H1 (cell line): ENCODE data around the gene DNAAF5. TPM values are rescaled to one million over a fixed set of nuclear protein-coding genes. Genes with fewer than 3 reads are reported as not detected.

Experiments used
- CTCF ChIA-PET: fragments of 300-600 bp; sonication (Branson Sonifier 250); formaldehyde crosslinking; loops from one replicate; lab custom pipeline; 2021; ENCODE audit not compliant: partially characterized antibody; lab: Charles Lee
- POLR2A ChIA-PET: fragments of 300-600 bp; sonication (Branson Sonifier 250); formaldehyde crosslinking; loops from one replicate; lab custom pipeline; 2021; ENCODE audit warnings: inconsistent platforms; ENCODE audit not compliant: partially characterized antibody; lab: Charles Lee
- DNase-seq, 2 experiments: peaks; one replicate each; pipeline versions ENCODE4 v3.0.0 to v3.0.0-alpha.2; 2010 to 2022; ENCODE audit warnings: low spot score in 2 of 2, low read depth in 1 of 2, mixed read lengths in 1 of 2
- FAIRE-seq: peaks from 2 replicates; lab custom pipeline; 2011; peaks lifted over from hg19 to GRCh38; lab: Jason Lieb, UNC
- H2AFZ ChIP-seq: 2 replicates; pipeline ENCODE4 v1.8.1; 2012; ENCODE audit warnings: low read length, inconsistent platforms
- H2AK5ac ChIP-seq: 2 replicates; pipeline ENCODE4 v1.6.1; 2013; ENCODE audit warnings: low read depth, low read length
- H2BK120ac ChIP-seq: replicated peaks from 2 replicates; pipeline ENCODE3; 2013; ENCODE audit warnings: low read depth, low read length, inconsistent platforms
- H2BK12ac ChIP-seq: 2 replicates; pipeline ENCODE4 v1.6.1; 2013; ENCODE audit warnings: low read depth, low read length
- H2BK15ac ChIP-seq: 2 replicates; pipeline ENCODE4 v1.6.1; 2013; ENCODE audit warnings: low read length
- H2BK20ac ChIP-seq: 2 replicates; pipeline ENCODE4 v1.6.1; 2013; ENCODE audit warnings: low read length
- H2BK5ac ChIP-seq: 2 replicates; pipeline ENCODE4 v1.6.1; 2013; ENCODE audit warnings: low read depth, low read length
- H3K14ac ChIP-seq: 2 replicates; pipeline ENCODE4 v1.6.1; 2013; ENCODE audit warnings: inconsistent platforms; ENCODE audit not compliant: insufficient read length
- H3K18ac ChIP-seq: 2 replicates; pipeline ENCODE4 v1.6.1; 2013; ENCODE audit warnings: low read length; ENCODE audit errors: extremely low read depth
- H3K23ac ChIP-seq: 2 replicates; pipeline ENCODE4 v1.6.1; 2013; ENCODE audit warnings: inconsistent platforms; ENCODE audit not compliant: insufficient read length
- H3K23me2 ChIP-seq: 2 replicates; pipeline ENCODE4 v1.6.1; 2013; ENCODE audit warnings: low read depth, low read length
- H3K27ac ChIP-seq: 2 replicates; pipeline ENCODE4 v1.6.1; 2011; ENCODE audit warnings: low read depth, low read length, inconsistent platforms
- H3K27me3 ChIP-seq, 4 experiments: replicated peaks in 1 of 4; 1 replicate in 1 of 4; 2 replicates in 3 of 4; pipeline versions ENCODE4 v1.6.1 to v1.8.1; 2011 to 2013; ENCODE audit warnings: low read length in 3 of 4, mild to moderate bottlenecking in 3 of 4, inconsistent platforms in 2 of 4, mixed read lengths in 2 of 4, moderate library complexity in 1 of 4; ENCODE audit not compliant: control insufficient read depth in 3 of 4, insufficient read depth in 3 of 4; ENCODE audit errors: extremely low read depth in 1 of 4
- H3K36me3 ChIP-seq, 4 experiments: 2 replicates each; pipeline versions ENCODE4 v1.6.1 to v1.8.1; 2011 to 2013; ENCODE audit warnings: mild to moderate bottlenecking in 4 of 4, low read length in 3 of 4, moderate library complexity in 2 of 4, control low read depth in 1 of 4, inconsistent platforms in 1 of 4; ENCODE audit not compliant: insufficient read depth in 4 of 4, control insufficient read depth in 2 of 4
- H3K4ac ChIP-seq: replicated peaks from 2 replicates; pipeline ENCODE3; 2013; ENCODE audit warnings: low read length, low read depth, mixed read lengths, inconsistent platforms; ENCODE audit not compliant: insufficient read length
- H3K4me1 ChIP-seq, 4 experiments: replicated peaks in 1 of 4; 1 replicate in 1 of 4; 2 replicates in 3 of 4; pipeline versions ENCODE4 v1.6.1 to v1.8.1; 2011 to 2013; ENCODE audit warnings: low read length in 3 of 4, inconsistent platforms in 2 of 4, mixed read lengths in 1 of 4; ENCODE audit not compliant: insufficient read depth in 4 of 4, control insufficient read depth in 3 of 4
- H3K4me2 ChIP-seq, 2 experiments: 2 replicates each; pipeline versions ENCODE4 v1.6.1 to v1.8.1; 2011 to 2013; ENCODE audit warnings: low read depth in 2 of 2, low read length in 2 of 2, control low read depth in 1 of 2, inconsistent platforms in 1 of 2, mild to moderate bottlenecking in 1 of 2; ENCODE audit not compliant: insufficient read depth in 1 of 2
- H3K4me3 ChIP-seq, 4 experiments: fragments of 200-600, 300-600 bp in 1 of 4; sonication (generic), shearing (Covaris generic), sonication (Bioruptor Twin) in 1 of 4; 2 replicates each; pipeline versions ENCODE4 v1.5.1 to v1.8.1; 2011 to 2016; ENCODE audit warnings: low read length in 4 of 4, low read depth in 3 of 4, control low read depth in 2 of 4, inconsistent platforms in 2 of 4, mild to moderate bottlenecking in 2 of 4, mixed read lengths in 1 of 4, moderate library complexity in 1 of 4; ENCODE audit not compliant: insufficient read depth in 2 of 4; ENCODE audit errors: extremely low read depth in 1 of 4
- H3K56ac ChIP-seq: replicated peaks from 2 replicates; pipeline ENCODE3; 2013; ENCODE audit warnings: low read depth, mild to moderate bottlenecking, mixed read lengths, low read length, inconsistent platforms; ENCODE audit not compliant: insufficient read length
- H3K79me1 ChIP-seq: 2 replicates; pipeline ENCODE4 v1.6.1; 2013; ENCODE audit warnings: low read depth, low read length, control low read depth
- H3K79me2 ChIP-seq, 2 experiments: 2 replicates each; pipeline versions ENCODE4 v1.6.1 to v1.8.1; 2012 to 2013; ENCODE audit warnings: low read length in 2 of 2, mild to moderate bottlenecking in 2 of 2, inconsistent platforms in 1 of 2; ENCODE audit not compliant: insufficient read depth in 2 of 2, control insufficient read depth in 1 of 2
- H3K9ac ChIP-seq, 4 experiments: replicated peaks in 1 of 4; 1 replicate in 1 of 4; 2 replicates in 3 of 4; pipeline versions ENCODE4 v1.6.1 to v1.8.1; 2011 to 2013; ENCODE audit warnings: low read depth in 3 of 4, low read length in 3 of 4, control low read depth in 2 of 4, mild to moderate bottlenecking in 2 of 4, moderate library complexity in 2 of 4, inconsistent platforms in 1 of 4; ENCODE audit errors: extremely low read depth in 1 of 4
- H3K9me3 ChIP-seq, 2 experiments: 2 replicates each; pipeline versions ENCODE4 v1.6.1 to v1.8.1; 2012 to 2013; ENCODE audit warnings: mild to moderate bottlenecking in 2 of 2, moderate library complexity in 2 of 2, control low read depth in 1 of 2, inconsistent platforms in 1 of 2, low read depth in 1 of 2, low read length in 1 of 2, mixed read lengths in 1 of 2; ENCODE audit not compliant: insufficient read depth in 2 of 2
- H4K20me1 ChIP-seq, 2 experiments: replicated peaks in 1 of 2; 2 replicates each; pipeline versions ENCODE3 to v1.8.1; 2011 to 2013; ENCODE audit warnings: inconsistent platforms in 2 of 2, low read length in 2 of 2, mild to moderate bottlenecking in 1 of 2; ENCODE audit not compliant: insufficient read depth in 2 of 2, control insufficient read depth in 1 of 2
- H4K5ac ChIP-seq: 2 replicates; pipeline ENCODE4 v1.6.1; 2013; ENCODE audit warnings: low read length, low read depth, mixed read lengths, inconsistent platforms; ENCODE audit not compliant: insufficient read length
- H4K8ac ChIP-seq: 2 replicates; pipeline ENCODE4 v1.8.0; 2013; ENCODE audit warnings: mild to moderate bottlenecking, moderate library complexity, low read length, inconsistent platforms; ENCODE audit not compliant: insufficient read depth; ENCODE audit errors: extremely low read depth
- H4K91ac ChIP-seq: replicated peaks from 2 replicates; pipeline ENCODE3; 2013; ENCODE audit warnings: low read length, mixed read lengths, inconsistent platforms; ENCODE audit not compliant: insufficient read length
- SIX5 ChIP-seq: IDR thresholded peaks from 2 replicates; pipeline ENCODE4 v1.6.1; 2011; ENCODE audit warnings: mild to moderate bottlenecking, low read depth, low read length
- WGBS, 2 experiments: shearing (Covaris generic) in 1 of 2; methylation state at CpG; one replicate each; pipeline versions ENCODE4 v1.1.6 to v1.1.7; 2013 to 2015; ENCODE audit warnings: low lambda C conversion rate in 2 of 2, mixed read lengths in 2 of 2, inconsistent platforms in 1 of 2, low coverage in 1 of 2, missing lambda C conversion rate in 1 of 2; ENCODE audit not compliant: insufficient replicate concordance in 2 of 2, insufficient coverage in 1 of 2, insufficient read length in 1 of 2; ENCODE audit errors: extremely low coverage in 1 of 2, missing lambda C conversion rate in 1 of 2; 5-methylcytosine and 5-hydroxymethylcytosine counted together
- polyA plus RNA-seq, 7 experiments: library from polyadenylated mRNA; depleted of rRNA in 3 of 7; stranded (reverse) in 5 of 7; unstranded in 2 of 7; fragments of >200 nt in 5 of 7; fragments of 200-250 nt in 2 of 7; gene quantifications; 1 replicate in 5 of 7; 2 replicates in 1 of 7; 4 replicates in 1 of 7; pipeline versions ENCODE4 v1.2.1 to v1.2.3, GENCODE V29; 2011 to 2013; ENCODE audit warnings: missing spikeins in 2 of 7, mixed read lengths in 2 of 7
- total RNA-seq: library from RNA; stranded (reverse); fragmentation: NEBNext Ultra II Directional; extraction: Animal tissue kit (Norgen Biotek cat#: 25700); gene quantifications from 2 replicates; pipeline ENCODE4 v1.2.1, GENCODE V29; 2021

Gene DNAAF5
- total and polyA plus RNA-seq, 2 of the 8 experiments (the other 6 are each of a cell fraction or from before 2014, with no cell fraction given) = 55.1 to 95.9 TPM

- no peak overlapping the region for H3K4ac ChIP-seq
- H3K14ac ChIP-seq = no peak overlapping the region
- 95% methylated on average over 27 of the region's 31 CpGs; no CpG with 5 or more reads in 1 of the 2 experiments for WGBS, 2 experiments
- no peak overlapping the region for H3K4me2 ChIP-seq
- no peak overlapping the region for H3K23ac ChIP-seq
- H2BK5ac ChIP-seq = no peak overlapping the region
- H3K79me1 ChIP-seq = peaks cover 13% of the 10 kb centered on the region
- no peaks in the 10 kb centered on the region for H3K4me1 ChIP-seq
- no peak overlapping the region for H3K4me3 ChIP-seq
- no peak overlapping the region for H3K56ac ChIP-seq
- no peak overlapping the region for H2BK12ac ChIP-seq
- no peak overlapping the region for H2BK15ac ChIP-seq
- no peak for FAIRE-seq
- H2AFZ ChIP-seq = no peak overlapping the region
- H3K9me3 ChIP-seq = peaks cover 9 to 10% of the 10 kb centered on the region in 2 experiments; a peak in 3 of 4 replicates
- peaks cover 3 to 14% (median 4%) of the 10 kb centered on the region in 4 experiments; a peak in 5 of 8 replicates for H3K36me3 ChIP-seq
- H4K91ac ChIP-seq = no peak overlapping the region
- no peak overlapping the region for H3K27ac ChIP-seq
- H3K23me2 ChIP-seq = no peaks in the 10 kb centered on the region
- H4K8ac ChIP-seq = no peak overlapping the region
- ChIA-PET CTCF (interaction anchor here (1.0 to 1.7 kb wide), 2 partner anchors 10 to 11 kb away, joined by 4 to 6 read pairs; no protein-coding TSS in a partner anchor), POLR2A (no interaction called here)
- no peak overlapping the region for H3K18ac ChIP-seq
- H4K5ac ChIP-seq = no peak overlapping the region
- H3K27me3 ChIP-seq = no peaks in the 10 kb centered on the region
- peaks cover 0 to 13% of the 10 kb centered on the region in 2 experiments for H4K20me1 ChIP-seq
- H2AK5ac ChIP-seq = no peak overlapping the region
- H2BK120ac ChIP-seq = no peak overlapping the region
- DNase-seq = no peak
- peaks cover 9 to 49% of the 10 kb centered on the region in 2 experiments for H3K79me2 ChIP-seq
- H3K9ac ChIP-seq = no peak overlapping the region
- no peak overlapping the region for H2BK20ac ChIP-seq
- TF ChIP-seq SIX5 = no peak
These were observed 13.0 kb downstream of the DNAAF5 start for GRCh38 chr7:739455-739982.
